ENCODE data around the gene NVL.
"Not testable (repeated sequence)": the region's sequence is repeated elsewhere in the genome, so short reads cannot be mapped to it uniquely, and the experiment has no call there.

The NVL gene

DNA sequence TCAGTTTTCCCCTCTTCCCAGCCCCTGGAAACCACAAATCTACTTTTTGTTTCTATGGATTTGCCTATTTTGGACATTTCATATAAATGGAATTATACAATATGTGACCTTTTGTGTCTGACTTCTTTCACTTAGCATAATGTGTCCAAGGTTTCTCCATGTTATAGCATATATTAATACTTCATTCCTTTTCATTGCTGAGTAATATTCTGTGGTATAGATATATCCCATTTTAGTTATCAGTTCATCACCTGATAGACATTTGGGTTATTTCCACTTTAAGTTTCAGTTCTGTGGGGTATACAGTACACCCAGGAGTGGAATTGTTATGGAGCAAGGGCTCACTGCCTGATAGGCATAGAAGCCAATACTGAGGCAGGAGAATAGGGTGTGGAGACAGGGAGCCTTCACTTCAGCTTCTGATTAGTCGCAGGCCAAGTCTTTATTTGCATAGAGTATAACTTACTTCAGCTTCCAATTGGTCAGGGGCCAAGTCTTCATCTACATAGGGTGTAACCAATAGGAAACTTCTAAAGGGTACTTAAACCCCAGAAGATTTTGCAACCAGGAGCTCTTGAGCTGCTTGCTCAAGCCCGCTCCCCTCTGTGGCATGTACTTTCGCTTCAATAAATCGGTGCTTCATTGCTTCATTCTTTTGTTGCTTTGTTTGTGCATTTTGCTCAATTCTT lies 8.3 kb upstream of the NVL start:
- DNase-seq: no peak

DNA sequence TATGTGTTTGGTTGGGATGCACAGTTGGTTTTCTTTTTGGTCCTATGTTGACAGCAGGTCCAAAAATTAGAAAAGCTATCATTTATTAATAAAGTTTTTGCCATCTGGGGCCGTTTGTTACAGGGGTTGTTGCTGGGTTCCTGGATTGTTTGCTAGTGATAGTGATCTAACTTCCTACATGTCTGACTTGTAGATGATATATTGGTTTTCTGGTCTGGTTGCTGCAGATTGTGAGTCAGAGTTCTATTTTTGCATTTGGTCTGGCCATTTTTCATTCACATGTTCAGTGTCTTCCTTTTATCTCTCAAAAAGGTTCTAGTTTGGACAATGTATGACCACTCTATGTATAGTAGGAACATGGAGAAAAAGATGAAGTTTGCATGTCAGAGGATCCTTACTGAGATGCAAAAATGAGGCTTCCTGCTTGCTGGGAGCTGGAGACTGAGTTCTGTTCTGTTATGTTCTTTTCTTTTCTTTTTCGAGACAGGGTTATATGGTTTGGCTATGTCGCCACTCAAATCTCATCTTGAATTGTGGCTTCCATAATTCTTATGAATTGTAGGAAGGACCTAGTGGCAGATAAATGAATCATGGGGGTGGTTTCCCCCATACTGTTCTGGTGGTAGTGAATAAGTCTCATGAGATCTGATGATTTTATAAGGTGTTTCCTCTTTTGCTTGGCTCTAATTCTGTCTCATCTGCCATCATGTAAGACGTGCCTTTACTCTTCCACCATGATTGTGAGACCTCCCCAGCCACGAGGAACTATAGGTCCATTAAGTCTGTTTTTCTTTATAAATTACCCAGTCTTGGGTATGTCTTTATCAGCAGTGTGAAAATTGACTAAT lies 4.2 kb upstream of the NVL start:
- no peak for DNase-seq

DNA sequence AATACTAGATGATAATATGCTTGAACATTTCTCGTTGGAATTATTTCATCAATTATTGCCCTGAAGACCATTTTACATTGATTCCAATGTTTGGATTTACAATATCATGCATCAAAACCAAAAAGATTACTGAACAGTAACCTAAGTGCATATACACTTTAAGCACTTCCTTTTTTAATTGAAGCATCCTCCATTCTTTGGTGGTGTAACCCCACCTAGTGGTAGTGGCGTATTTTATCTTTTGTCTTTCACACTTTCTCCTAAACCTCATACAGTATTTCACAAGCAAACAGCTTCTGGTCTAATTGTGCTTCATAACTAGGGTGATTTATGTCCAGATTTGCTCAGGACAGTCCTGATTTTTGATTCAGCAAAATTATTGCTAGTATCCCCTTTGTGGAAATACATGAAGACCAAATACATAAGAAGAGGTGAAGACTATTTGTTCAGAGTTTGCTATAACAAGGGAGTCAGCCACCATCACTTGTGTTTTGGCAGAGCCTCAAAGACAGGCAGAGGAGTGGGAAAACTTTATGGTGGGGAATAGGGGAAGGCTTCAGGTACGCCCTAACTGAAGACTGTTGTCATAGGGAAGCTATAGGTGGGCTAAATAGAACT lies 3.4 kb upstream of the NVL start:
- peak in 2 of 58 donors; percentile 34 to 49 for DNase-seq

DNA sequence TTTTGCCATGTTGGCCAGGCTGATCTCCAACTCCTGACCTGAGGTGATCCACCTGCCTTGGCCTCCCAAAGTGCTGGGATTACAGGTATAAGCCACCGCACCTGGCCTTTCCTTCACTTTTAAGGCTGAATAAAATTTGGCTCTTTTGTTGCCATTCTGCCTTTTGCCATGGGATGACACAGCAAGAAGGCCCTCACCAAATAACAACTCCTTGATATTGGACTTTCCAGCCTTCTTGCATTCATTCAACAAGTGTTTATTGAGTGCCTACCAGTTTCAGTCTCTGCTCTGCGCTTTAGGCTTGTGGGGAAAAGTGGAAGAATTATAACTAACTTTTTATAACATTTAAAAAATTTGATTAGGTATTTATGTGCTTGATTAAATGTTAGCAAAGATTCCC lies 1.9 kb upstream of the NVL start:
- no peak for DNase-seq

DNA sequence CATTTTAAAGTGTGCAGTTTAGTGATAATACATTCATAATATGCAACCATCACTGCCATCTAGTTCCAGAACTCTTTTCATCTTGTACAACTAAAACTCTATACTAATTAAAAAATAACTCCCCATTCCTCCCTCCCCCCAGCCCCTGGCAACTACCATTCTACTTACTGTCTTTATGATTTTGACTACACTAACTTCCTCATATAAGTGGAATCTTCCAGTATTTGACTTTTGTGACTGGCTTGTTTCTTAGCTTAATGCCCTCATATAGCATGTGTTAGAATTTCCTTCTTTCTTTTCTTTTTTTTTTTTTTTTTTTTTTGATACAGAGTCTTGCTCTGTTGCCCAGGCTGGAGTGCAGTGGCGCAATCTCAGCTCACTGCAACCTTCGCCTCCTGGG lies 1.4 kb upstream of the NVL start:
- no peak for DNase-seq

DNA sequence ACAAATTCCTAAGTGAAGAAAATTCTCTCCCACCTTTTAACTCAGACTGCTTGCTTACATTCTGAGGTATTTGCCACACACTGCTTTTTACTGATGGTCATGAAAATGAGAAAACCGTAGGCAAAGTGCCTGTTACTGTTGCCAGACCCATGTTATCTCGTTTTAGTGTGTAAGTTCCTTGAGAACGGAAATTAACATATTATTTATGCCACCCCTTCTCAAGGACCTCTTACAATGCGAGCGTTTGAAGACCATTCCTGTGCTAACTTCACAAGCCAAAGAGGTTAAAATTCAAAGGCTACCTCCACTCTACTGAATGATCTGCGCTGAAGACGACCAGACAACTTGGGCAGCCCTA lies 509 bp downstream of the NVL start:
- DNase-seq: no peak

DNA sequence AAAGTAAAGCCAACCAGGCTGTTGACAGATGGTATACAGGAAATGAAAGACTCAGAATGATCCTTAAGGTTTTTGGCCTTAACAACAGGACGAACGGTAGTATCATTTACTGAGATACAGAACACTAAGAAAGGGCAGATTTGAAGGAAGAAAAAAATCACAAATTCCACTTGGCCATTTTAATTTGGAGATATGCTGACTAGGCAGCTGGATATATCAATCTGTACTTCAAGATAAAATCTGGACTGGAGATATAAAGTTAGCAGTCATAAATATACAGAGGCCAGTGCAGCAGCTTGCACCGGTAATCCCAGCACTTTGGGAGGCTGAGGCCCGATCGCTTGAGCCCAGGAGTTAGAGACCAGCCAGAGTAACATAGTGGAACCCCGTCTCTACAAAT lies 1.3 kb downstream of the NVL start:
- DNase-seq: no peak

DNA sequence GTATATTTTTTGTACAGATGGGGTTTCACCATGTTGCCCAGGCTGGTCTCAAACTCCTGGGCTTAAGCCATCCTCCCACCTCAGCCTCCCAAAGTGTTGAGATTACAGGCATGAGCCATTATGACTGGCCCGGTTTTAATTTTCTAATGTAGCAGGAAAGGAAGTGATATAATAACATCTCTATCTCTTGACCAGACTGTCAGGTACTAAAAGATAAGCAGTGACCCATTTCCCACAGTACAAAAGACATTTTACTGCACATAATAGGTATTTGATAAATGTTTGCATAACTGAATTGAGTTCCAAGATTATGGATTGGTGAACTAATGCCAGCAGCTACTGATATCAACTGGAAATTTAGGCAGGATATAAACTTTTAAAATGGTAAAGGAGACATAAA lies 4.0 kb downstream of the NVL start:
- DNase-seq: no peak

DNA sequence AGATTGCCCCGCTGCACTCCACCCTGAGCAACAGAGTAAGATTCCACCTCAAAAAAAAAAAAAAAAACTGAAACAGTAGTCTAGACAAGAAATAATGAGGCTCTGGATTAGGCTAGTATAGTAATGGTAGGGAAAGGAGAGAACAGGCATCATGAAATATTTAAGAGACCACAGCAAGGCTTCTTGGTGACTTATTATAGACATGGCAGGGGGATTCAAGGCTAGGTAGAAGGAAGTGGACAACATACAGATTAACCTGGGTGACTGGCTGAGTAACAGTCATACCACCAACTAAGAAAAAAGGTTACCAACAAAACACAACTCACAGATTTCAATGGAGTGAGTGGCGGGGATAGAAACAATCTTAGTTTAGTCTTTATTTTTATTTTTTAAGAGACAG lies 8.3 kb downstream of the NVL start:
- DNase-seq: no peak

DNA sequence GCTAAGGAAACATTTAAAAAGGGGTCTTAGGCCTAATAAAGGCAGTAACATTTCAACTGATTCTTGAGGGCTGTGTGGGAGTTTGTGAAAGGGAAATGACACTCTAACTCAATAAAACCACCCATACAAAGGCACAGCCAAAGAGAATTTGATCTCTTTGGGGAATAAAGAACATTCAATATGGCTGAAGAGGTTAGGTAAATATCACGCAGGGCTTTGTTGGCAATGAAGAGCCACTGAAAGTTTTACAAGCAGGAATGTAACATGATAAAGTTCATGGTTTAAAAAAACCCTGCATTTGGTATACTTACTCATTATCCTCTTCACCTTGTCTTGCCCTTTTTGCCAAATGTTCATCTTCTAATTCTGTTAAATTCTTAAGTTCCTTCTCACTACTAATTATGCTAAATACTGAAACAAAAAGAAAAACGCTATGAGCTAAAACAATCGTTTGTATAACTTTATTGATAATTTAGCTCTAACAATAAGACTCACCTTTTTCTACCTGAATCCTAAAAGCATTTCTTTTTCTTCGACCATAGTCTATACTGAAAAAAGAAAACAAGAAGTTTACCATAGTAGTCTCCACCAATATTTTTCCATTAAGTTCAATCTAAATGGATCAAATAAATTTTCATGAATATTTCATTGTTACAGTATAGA lies 12.5 kb downstream of the NVL start:
- no peak for DNase-seq

DNA sequence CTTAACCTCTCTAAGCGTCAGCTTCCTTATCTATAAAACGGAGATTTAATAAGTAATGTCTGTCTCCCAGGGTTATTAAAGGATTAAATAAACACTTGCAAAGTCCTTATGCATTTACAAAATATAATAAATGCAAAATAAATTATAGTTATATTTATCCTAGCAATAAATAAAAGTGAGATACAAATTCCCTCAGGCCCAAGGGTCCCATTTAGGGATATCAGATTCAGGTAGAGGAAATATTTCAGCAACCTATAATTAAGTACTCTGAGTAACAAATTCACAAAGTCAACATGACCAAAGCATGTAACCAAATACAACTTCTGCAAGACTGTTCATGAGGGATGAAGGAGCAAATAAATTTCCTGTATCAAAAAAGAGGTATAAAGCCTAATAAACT lies 17.9 kb downstream of the NVL start:
- DNase-seq: no peak

DNA sequence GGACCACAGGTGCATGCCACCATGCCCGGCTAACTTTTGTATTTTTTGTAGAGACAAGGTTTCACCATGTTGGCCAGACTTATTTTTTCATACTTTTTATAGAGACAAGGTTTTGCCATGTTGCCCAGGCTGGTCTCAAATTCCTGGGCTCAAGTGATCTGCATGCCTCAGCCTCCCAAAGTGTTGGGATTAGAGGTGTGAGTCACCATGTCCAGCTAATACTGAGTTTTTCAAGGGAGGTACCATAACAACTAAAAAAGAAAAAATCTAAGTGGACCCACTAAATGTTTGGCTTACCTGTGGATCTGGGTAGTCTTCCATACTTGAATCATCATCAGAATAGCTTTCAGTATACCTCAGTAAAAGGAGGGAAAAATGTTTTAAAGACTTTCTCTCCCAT lies 18.5 kb downstream of the NVL start:
- DNase-seq: not testable (repeated sequence)

DNA sequence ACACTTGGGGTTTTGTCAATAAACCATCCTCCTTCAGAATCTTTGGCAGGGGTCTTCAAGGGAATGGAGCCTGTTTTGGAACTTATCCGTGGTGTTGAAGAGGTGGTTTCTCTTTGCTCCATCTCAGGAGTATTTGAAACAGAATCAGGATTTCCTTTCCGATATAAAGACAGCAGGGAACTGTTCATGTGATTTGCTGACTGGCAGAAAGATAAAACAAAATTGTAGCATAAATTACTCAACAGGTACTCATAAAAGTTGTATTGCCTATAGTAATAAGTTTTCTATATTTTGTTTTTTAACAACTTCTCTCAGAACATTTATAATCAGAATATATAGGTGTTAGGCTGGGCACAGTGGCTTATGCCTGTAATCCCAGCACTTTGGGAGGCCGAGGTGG lies 21.9 kb downstream of the NVL start:
- DNase-seq: no peak

DNA sequence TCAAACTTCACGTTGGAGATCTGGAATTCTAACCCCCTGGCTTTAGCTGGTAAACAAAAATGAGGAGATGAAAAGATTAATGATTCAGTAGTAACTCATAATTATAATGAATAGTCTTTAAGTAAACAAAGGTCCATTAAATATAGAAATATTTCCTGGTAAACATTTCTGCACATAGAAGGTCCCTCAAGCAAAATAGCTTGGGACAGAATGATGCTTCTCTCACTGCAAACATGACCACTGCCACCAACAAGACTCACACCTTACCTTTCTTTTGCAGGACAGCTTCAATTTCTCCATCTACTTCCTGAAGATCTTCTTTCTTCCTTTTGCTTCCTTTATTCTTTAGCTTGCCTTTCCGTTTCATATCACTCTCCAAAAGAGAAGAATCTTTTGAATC lies 25.2 kb downstream of the NVL start:
- no peak for DNase-seq

DNA sequence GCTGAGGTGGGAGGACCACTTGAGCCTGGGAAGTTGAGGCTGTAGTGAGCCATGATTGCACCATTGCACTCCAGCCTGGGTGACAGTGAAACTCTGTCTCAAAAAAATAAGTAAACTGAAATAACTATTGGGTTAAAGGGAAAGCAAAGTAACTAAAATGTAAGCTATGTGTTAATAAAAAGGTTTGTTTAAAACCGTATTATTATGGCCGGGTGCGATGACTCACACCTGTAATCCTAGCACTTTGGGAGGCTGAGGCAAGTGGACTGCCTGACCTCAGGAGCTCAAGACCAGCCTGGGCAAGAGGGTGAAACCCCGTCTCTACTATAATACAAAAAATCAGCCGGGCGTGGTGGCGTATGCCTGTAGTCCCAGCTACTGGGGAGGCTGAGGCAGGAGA lies 27.0 kb downstream of the NVL start:
- no peak for DNase-seq

DNA sequence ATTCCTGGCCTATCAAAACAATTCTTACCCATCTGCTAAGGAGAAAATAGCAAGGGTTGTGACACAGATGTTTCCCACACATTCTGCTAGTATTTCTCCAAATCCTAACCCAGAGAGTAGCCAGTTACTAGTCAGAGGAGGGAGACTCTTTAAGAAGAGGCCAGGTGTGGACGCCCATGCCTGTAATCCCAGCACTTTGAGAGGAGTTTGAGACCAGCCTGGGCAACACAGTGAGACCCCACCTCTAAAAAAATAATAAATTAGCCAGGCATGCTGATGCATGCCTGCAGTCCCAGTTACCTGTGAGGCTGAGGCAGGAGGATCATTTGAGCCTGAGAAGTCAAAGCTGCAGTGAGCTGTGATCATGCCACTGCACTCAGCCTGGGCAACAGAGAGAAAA lies 28.6 kb downstream of the NVL start:
- DNase-seq: no peak

DNA sequence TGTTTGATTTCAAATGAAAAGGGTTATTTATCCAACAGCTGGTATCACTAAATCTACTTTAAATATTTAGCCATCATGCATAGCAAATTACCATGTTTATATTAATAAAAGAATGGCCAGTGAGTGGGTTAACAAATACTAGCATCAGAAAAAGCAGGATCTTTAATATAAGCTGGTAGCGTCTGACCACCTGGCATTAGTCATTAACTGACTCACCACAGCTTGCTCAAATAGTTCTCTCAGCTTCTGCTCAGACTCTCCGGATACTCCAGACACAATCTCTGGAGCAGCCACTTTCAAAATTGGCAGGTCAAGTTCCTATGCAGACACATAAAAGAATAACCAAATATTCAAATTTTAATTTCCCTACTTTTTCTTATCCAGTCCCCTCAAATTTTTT lies 29.6 kb downstream of the NVL start:
- DNase-seq: no peak

DNA sequence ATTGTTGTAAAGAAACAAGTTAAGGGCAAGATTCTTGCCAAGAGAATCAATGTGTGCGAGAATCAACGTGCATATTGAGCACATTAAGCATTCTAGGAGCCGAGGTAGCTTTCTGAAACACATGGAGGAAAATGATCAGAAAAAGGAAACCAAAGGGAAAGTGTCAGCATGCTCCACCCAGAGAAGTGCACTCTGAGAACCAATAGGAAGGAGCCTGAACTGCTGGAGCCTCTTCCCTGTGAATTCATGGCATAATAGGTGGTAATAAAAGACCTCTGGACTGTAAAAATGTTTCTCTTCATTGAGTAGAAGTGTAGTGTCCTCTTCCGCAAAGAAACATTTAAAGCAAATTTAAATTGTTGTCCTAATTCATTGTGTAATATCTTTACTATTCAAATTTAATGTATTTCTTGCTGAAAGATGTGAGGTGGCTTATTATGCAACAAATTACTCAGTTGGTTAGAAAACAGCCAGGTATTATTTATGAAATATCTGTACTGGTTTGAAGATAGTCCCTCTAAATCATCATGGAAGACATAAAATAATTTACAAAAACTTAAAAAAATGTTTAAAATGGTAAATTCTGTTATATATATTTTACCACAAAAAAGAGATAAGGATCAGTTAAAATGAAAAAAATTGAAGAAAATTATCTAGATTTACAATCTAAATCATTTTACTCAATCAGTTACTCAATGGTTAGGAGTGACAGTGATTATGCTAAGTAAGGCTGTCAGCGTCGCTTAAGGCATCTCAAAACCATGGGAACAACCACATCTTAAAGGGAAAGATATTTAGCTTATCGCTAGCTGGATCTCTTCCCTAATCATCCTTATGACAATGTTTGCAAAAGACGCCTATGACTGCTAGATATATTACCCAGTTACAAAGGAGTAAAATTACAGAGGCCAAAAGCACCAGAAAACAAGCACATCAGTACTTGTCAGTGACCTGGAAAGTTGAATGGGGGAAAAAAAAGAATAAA lies 31.3 kb downstream of the NVL start:
- DNase-seq: no peak

DNA sequence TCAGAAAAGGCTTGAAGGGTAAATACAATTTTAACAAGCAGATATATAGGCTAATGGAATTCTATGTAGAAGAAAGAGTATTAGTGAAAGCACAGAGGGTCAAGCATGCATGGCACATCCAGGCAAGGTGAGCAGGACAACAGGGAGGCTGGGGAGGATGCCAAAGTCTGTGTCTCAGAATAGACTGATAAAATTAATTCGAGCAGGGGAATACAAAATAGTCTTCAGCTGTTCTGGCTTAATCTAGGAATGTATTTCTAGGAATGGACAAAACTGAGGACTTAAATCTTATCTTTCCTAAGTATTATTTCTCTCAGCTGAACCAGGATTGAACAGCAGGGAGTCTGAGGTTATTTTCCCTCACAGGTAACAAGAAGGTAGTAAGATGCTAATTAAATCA lies 35.2 kb downstream of the NVL start:
- no peak for DNase-seq

DNA sequence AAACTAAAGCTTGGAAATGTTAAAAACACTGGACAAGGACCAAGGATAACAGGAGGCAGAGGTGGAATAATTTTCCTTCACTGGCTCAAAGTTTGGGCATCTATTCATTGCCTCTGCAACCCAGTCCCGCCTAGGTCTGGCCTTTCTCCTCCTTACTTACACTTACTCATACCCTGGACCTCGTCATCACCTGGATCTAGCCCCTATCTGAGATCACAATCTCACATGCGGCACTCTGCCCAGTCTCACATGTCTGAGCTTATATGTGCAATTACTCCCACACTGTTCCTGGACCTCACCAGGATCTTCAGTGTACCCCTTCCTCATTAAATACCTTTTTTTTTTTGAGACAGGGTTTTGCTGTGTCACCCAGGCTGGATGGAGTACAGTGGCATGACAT lies 37.6 kb downstream of the NVL start:
- no peak for DNase-seq

DNA sequence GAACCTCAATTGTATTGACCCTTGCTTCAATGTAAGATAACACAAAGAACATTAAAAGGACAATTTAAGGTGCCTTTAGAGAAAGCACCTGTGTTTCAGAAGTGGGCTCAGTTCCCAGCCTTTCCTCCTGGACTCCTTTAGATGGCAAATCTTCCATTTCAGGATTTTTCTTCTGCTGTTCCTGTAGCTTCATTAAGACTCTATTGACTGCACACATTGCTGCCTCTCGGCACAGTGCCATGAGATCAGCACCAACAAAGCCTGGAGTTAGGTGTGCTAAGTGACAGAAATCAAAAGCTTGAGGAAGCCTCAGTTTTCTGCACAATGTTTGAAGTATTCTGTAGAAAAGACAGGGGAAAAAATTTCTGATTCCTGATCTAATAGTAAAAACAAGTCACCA lies 40.6 kb downstream of the NVL start:
- DNase-seq: peak in 1 of 58 donors; percentile 24

All from anterior cingulate cortex (tissue), 58 donors.